GM19238 (cell line): ENCODE data around the gene OR51G2.
"Not testable (repeated sequence)": the region's sequence is repeated elsewhere in the genome, so short reads cannot be mapped to it uniquely, and the experiment has no call there.

ENCODE experiments used
- DNase-seq: peaks from one replicate; pipeline ENCODE4 v3.0.0; 2011; ENCODE audit warnings: low spot score; ENCODE audit not compliant: insufficient read length

The OR51G2 gene, protein sequence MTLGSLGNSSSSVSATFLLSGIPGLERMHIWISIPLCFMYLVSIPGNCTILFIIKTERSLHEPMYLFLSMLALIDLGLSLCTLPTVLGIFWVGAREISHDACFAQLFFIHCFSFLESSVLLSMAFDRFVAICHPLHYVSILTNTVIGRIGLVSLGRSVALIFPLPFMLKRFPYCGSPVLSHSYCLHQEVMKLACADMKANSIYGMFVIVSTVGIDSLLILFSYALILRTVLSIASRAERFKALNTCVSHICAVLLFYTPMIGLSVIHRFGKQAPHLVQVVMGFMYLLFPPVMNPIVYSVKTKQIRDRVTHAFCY

DNA sequence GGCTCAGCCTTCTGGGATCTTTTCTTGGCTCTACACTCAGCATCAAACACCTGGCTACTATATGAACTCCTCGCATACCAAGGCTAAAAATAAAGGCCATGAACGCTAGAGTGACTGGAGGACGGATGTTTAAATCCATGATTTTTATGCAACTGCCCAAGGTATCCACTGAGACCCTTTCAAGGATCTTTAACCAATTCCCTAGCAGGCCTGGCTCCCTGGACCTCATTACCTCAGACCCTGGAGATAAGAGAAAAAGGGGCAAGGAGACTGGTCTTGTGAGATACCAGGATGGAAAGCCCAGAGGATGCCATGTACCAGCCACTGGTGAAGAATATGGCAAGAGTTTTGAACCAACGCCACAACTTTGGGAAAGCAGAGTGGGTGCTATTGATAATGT is at the start of gene OR51G2:
Gene OR51G2, minus strand, starts transcription at position 101 of the 400 bp plus-strand sequence. CDS start 3,687 bp downstream, outside the sequence.
- no peak for DNase-seq

DNA sequence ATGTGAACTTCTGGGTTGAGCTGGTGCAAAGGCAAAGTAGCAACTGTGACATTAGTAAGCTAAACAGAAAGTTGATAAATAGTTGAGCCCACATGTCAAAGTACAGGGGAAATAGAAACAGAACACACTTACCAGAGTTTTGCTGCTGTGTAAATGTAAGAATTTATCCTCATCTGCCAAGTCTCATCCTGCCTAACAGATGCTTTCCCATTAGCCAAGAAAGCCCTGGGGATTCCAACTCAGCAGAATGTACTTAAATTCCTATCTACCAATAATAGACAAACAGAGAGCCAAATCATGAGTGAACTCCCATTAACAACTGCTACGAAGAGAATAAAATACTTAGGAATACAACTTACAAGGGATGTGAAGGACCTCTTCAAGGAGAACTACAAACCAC is 43.7 kb upstream of the OR51G2 start:
- DNase-seq: no peak

DNA sequence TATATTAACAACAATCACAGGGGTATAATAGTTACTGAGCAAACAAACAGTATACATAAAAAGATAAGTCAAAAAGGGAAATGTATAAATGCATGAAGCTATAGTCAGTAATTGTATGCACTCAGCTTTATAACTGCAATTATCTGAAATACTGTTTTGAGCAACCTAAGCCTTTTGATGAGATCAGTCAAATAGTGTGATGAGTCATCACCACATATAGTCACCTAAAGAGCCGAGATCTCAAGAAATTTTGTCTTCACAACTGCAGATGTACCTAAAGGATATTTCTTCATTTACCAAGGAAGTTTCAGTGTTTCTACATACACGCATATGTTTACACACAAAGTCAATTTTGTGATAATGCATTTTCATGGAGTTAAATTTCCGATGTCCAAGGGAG is 41.7 kb upstream of the OR51G2 start:
- no peak for DNase-seq

DNA sequence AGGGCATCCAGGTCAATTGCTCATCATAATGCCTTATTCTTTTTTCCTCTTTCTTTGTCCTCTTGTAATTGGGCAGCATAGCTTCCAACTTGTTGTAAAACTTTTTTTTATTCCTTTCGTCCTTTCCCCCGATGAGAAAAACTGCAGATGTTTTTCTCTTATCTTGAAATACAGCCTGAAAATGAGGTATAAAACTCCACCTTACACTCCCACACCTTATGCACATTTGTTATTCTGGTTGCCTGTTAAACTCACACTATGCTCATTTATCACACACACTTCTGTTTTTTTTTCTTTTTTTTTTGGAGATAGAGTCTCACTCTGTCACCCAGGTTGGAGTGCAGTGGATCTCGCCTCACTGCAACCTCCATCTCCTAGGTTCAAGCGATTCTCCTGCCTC is 38.2 kb upstream of the OR51G2 start:
- no peak for DNase-seq

DNA sequence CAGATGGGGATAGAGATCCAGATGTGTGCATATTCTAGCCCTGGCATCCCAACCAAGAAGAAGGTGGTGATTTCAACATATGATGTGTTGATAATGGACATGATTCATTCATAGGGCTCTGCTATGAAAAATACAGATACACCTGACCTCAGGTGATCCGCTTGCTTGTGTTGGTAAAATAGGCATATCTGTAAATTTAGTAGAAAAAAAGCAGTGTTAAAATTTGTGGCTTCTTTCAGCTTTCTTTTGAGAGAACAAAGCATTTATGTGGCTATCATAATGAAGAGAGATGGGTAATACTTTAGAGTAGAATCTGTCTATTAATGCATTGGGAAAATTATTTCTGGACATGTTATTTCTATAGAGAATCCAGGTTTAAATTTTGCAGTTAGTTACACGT is 36.5 kb upstream of the OR51G2 start, which contains the start of gene OR51A2:
Gene OR51A2, minus strand, starts transcription at position 101 of the 400 bp plus-strand sequence. Its CDS starts 0 bp downstream, at position 101.
- not testable (repeated sequence) for DNase-seq

DNA sequence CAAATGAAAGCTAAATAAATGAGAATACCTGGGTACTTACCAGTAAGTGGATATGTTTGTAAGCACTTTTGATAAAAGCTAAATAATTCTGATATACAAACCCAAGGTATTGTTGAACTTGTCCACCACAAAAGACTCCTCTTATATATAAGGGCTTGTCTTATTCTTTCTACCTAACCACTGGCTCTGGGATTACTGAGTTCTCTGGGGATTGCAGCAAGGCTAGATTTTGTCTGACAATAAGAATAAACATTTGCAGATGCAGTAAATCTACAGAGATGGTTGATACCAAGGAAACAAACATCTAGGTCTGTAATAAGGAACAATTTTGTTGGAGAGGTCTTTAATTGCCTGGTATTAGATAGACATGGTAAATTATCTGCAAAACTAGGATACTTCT is 28.4 kb upstream of the OR51G2 start, which contains the start of gene OR51A4:
Gene OR51A4, minus strand, starts transcription at position 101 of the 400 bp plus-strand sequence. CDS start 505 bp downstream, outside the sequence.
- no peak for DNase-seq

DNA sequence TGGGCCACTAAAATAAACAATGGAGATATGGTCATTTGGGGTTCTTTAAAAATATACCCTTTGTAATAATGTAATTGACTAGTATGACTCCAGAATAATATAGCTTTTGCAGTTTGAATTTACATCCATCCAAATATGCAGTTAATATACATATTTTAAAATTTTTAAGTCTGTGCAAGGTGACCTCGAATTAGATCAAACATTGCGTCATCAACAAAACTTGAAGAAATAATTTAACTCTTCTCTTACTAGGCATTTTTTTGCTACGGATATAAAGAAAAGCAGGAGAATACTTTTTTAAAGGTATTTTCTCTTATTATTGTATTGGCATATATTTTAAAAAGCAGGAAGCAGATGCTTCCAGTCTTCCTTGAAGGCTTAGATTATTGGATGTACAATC is 17.6 kb upstream of the OR51G2 start:
- DNase-seq: no peak

DNA sequence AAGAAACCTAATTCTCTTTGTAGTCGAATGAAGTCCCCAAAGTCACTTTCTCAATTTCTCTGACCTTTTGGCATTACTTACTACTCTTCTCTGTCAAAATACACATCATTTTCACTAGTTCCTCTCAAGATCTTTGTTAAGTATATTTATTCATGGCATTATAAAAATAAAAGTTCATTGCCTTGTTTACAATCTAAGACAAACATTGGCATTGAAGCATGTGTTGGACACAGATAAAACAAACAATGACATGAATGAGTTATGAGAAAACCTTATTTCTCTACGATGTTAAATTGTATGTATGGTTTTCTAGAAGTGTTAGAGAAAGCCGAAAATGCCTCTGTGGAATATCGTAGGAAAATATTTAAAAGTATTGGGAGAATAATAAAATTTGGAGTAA is 13.6 kb upstream of the OR51G2 start:
- no peak for DNase-seq

DNA sequence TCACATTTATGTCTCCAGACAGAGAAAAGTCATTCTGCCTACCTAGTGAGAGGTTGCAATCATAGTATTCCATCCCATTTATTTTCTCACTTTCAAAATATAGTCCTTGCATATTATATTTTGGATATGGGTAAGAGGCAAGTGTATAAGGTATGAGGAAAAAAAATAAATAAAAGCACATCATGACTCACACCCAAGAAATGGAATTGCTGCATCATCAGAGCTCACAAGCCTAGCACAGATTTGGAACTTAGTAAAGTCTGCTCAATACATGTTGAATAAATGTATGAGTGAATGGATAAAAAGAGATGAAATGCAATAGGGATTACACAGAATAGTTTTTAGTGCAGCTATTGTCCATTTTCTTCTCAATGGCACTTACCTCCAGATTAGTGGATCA is 7.5 kb upstream of the OR51G2 start:
- no peak for DNase-seq

DNA sequence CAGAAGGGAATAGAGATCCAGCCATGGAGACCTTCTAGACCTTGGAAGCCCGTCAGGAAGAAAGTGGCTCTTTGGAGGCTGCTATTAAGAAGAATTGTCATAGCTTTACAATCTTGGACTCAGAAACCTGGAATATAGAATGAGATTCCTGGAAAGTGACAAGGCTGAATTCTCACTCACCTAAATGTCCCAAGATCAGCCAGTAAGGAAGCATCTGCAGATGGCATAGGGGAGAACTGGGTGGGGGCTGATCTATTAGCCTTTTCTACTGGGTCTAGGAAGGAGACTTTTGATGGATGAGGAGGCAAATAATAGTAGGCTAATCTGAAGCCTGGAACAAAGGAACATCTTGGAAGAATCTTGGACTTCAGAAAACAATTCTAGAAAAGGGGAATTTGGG is 5.1 kb upstream of the OR51G2 start, which contains the start of gene OR51G1:
Gene OR51G1, minus strand, starts transcription at position 101 of the 400 bp plus-strand sequence. Its CDS starts 0 bp downstream, at position 101.
- no peak for DNase-seq

DNA sequence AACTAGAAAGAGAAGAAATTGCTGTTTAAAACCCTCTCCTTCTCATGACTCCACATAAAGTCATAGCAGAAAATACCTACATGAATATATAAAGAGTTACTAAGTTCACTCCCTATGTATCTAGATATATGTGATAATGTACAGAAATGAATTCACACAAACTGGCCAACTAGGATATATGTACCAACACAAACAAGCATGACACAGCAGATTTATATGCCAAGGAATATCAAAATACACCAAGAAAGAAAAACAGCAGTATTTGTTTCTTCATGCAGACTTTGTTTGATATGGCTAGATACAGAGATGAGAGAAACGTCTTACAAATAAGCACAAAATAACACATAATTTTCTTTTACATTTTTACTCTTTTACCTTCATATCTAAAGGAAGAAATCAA is 3.2 kb upstream of the OR51G2 start:
- DNase-seq: no peak

DNA sequence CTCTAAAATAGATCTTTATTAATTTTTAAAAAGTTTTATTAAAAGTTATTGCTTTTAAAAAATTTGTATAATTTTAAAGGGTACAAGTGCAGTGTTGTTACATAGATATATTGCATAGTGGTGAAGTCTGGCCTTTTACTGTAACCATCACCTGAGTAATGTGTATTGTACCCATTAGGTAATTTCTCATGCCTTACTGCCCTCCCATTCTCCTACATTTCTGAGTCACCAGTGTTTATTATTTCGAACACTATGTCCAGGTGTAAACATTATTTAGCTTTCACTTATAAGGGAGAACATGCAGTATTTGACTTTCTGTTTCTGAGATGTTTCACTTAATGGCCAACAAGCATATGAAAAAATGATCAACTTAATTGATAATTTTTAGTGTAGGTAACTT is 2.6 kb upstream of the OR51G2 start:
- DNase-seq: no peak

DNA sequence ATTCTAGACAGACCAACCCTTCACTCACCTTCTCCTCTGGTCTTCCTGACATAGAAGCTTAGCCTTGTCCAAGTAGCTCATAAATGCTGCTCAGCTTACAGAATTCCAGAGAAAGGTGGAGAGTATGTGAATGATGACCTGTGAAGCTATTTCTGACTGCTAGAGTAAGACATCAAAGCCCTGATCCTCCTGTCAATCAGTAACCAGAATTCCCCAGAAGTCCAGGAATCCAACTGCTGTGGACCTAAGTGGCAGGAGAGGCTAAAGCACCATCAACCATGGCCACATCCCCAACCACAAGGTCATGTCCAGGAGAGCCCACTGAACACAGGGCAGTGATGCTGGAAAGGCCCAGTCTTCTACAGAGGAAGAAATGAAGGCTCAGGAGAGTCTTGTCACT is 2.6 kb downstream of the OR51G2 start:
- no peak for DNase-seq

DNA sequence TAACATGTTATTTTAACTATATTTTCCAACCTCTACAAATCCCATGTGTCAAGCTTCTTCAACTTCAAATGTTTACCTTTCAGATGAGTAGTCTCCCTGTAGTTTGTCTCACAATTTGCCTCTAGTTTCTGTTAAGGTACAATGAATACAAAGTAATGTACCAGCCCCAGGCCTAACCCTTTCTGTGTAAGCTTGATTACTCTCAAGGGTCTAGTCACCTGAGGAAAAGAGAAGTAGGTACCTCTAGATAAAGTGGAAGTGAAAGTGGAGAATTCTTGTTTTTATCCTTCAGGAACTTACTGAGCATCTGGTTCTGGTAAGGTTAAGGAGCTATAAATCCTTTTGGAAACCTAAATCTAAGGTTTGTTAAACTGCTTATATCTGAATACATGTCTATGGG is 15.7 kb downstream of the OR51G2 start, which contains the start of gene OR51A7:
Gene OR51A7, plus strand, starts transcription at position 300 of the 400 bp plus-strand sequence. CDS start 3,587 bp downstream, outside the sequence.
- no peak for DNase-seq

DNA sequence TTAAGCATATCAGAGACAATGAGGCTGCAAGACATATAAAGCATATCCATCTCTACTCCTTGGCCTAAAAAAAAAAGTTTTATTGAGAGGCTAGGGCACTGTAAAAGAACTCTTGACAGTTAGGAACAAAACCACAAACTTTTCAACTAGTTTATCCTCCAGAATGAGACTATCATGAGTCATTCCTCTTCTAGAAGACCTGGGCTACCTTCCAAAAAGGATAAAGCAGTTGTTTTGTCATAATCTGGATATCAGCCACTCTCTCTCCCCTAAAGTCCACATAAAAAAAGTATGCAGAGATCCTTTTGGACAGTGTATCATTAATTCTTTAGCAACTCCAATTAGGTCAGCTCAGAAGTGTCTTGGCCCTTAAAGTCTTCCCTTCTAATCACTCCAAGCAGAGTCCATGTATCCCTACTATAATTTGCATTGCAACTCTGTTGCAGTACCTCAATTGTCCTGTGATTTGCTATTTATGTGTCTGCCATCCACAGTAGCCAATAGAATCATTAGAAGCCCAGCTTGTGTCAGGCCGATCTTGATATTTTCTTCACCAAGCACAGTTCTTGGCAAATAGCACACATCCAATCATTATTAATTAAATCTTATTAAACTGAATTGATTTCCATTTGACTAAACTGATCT is 27.0 kb downstream of the OR51G2 start:
- no peak for DNase-seq

DNA sequence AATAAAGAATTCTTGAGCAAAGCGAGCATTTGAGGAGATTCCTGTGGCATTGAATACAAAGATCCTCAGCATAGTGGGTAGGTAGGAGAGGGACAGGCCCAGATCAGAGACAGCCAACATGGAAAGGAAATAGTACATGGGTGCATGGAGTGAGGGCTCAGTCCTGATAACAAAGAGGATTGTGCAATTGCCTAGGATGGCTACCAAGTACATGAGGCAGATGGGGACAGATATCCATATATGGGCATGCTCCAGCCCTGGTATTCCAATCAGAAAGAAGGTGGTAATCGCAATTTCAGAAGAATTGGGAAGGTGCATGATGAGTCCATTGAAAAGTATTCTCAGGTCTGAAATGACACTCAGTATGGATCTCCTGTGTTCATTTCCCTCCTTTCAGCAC is 28.9 kb downstream of the OR51G2 start:
- no peak for DNase-seq

DNA sequence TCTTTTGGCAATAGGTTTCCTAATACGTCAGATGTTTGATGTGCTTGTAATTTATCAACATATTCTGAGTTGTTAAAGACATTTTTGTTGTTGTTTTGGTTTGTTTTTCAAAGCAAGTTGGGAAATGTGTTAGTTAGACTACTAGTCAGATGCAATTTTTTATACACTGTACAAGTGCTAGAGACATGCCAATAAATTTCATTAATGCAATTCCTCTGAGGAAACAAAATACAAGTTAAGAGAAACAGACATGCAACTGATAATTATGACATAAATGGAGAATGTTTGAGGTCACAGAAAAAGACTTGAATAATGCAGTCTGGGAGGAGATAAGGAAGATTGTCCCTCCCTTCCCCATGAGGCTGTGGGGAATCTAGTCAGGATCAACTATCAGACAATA is 31.6 kb downstream of the OR51G2 start:
- DNase-seq: no peak

DNA sequence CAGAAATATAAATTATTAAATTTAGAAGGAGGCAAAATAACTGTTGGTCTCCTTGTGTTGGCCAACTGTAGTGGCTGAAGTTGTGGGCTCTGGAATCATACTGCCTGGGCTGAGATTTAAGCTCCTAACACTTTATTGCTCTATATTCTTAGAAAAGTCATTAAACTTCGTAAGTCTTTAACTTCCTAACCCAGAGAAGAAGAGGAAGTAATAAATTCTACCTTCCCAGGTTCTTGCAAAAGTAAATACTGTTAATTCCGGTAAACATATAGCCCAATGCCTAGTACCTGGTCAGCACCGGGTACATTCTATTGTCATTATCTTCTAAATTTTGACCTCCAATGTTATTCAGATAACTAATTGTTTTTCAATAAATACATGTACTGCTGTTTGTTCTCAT is 33.0 kb downstream of the OR51G2 start:
- no peak for DNase-seq

DNA sequence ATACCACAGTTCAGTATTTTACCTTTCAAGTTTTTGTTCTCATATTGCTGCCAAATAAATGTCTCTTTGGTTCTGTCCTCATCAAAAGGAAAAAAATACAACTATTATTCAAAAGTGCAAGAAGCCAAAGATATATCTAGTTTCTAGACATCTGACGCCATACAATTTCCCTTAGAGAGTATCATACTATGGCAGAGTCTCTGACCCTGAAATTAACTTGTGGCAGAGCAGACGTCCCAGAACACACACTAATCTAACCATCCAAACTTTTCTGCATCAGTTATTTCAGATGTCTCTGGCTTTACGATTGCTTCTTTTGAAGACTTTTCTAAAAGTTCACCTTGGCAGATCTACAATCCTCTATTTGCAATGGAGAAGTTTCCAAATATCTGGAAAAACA is 34.8 kb downstream of the OR51G2 start:
- no peak for DNase-seq

DNA sequence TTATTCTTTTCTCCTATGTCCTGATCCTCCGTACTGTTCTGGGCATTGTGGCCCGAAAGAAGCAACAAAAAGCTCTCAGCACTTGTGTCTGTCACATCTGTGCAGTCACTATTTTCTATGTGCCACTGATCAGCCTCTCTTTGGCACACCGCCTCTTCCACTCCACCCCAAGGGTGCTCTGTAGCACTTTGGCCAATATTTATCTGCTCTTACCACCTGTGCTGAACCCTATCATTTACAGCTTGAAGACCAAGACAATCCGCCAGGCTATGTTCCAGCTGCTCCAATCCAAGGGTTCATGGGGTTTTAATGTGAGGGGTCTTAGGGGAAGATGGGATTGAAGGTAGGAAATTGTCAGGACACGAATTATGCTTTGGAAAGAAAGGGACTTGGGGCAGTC is 36.6 kb downstream of the OR51G2 start:
- no peak for DNase-seq

DNA sequence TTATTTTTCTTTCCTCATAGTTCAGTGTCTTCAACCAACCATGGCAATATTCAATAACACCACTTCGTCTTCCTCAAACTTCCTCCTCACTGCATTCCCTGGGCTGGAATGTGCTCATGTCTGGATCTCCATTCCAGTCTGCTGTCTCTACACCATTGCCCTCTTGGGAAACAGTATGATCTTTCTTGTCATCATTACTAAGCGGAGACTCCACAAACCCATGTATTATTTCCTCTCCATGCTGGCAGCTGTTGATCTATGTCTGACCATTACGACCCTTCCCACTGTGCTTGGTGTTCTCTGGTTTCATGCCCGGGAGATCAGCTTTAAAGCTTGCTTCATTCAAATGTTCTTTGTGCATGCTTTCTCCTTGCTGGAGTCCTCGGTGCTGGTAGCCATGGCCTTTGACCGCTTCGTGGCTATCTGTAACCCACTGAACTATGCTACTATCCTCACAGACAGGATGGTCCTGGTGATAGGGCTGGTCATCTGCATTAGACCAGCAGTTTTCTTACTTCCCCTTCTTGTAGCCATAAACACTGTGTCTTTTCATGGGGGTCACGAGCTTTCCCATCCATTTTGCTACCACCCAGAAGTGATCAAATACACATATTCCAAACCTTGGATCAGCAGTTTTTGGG is 37.2 kb downstream of the OR51G2 start, which contains the start of gene OR51T1:
Gene OR51T1, plus strand, starts transcription at position 41 of the 641 bp plus-strand sequence. Its CDS starts 0 bp downstream, at position 41.
- DNase-seq: no peak

DNA sequence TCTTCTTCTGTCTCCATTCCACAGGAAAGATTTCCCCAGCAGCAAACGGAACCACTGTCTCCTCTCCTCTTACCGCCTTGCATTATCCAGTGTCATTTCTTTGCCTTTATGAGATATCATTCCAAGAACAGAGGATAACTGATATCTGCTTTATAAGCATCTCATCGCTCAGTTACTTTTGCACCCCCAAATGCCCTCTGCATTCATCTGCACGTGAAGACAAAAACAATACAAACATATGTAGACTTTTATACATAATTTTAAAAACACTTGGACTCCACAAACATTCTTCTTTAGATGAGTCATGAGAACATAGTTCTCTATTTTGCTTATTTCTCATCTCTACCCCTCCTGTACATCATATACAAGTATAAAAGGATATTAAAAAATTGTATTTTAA is 38.0 kb downstream of the OR51G2 start:
- DNase-seq: no peak
